Epithelial cell of prostate (primary cell): Measurements from ENCODE around the gene KLK1.
"Not testable (repeated sequence)": the region's sequence is repeated elsewhere in the genome, so short reads cannot be mapped to it uniquely, and the experiment has no call there.

Experiments
- DNase-seq: peaks from one replicate; pipeline ENCODE4 v3.0.0-alpha.2; 2011; ENCODE audit warnings: low read depth, low spot score
- H3K27ac ChIP-seq: fragments of 450-650 bp; 2 replicates; pipeline ENCODE4 v1.5.1; 2017; ENCODE audit warnings: mild to moderate bottlenecking

Gene KLK1

GRCh38 chr19:50794876-50795663 is 28.5 kb downstream of the KLK1 start:
- H3K27ac ChIP-seq: no peak overlapping the region
- no peak for DNase-seq

DNA sequence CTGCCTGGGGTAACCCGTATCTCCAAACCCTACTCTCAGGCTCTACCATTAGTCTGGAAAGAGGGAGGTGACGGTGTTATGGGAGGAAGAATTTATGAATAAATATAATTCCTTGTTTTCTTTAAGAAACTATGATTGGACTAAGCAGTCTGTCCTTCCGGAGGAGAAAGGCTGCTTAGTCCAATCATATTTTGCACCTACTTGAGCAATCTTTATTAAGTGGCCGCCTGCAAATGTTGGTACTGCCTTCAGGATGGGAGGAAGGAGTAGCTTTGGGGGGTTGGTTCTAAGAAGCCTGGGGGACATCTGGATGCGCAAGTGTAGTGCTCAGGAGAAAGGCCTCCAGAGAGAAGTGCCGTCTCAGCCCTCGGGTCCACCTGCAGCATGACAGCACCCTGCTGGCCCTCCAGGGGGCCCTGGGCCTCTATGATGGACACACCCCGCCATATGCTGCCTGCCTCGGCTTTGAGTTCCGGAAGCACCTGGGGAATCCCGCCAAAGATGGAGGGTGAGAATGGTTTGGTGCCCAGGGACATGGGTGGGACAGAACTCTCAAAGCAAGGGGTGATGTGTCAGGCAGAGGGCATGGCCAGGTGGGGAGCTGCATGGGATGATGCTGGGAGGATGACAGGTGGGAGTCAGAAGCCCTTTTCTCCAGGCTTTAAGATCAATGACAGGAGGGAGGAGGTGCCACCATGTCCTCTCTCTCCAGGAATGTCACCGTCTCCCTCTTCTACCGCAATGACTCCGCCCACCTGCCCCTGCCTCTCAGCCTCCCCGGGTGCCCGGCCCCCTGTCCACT is 29.3 kb downstream of the KLK1 start:
- DNase-seq: no peak
- H3K27ac ChIP-seq: no peak overlapping the region

- DNase-seq: no peak
- no peak overlapping the region for H3K27ac ChIP-seq
Measured at GRCh38 chr19:50793558-50794065, 30.0 kb downstream of the KLK1 start.

DNA sequence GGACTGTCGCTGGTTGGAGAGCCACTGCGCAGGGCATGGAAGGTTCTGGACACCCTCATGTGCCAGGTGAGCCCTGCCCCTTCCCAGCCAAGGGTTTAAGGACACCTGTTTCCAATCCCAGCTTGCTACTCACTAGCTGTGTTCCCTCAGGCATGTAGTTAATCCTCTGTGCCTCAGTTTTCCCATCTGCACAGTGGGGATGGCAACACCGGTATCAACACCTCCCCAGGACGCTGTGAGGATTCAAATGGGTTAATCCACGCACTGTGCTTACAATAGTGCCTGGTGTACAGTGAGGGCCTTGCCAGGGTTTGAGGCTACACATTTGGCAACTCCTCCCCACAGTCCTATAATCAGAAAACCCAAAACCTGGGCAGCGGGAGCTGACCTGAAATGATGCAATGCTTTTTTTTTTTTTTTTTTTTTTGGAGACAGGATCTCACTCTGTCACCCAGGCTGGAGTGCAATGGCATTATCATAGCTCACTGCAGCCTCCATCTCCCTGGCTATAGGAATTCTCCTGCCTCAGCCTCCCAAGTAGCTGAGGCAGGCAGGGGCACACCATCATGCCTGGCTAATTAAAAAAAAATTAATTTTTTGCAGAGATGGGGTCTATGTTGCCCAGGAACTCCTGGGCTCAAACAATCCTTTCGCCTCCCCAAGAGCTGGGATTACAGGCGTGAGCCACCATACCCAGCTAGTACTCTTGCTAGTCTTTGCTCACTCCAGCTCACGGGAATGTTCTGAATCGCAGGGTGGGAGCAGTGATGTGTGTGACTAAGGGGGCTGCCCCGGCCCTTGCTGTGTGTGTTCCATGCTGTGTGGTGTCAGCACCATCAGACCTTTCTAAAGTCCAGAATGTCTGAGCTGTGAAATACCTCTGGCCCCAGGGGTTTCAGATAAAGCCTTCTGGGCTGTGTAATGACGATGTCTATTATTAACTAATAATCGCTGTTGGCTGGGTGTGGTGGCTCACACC is 31.0 kb downstream of the KLK1 start:
- DNase-seq: no peak
- no peak overlapping the region for H3K27ac ChIP-seq

DNA sequence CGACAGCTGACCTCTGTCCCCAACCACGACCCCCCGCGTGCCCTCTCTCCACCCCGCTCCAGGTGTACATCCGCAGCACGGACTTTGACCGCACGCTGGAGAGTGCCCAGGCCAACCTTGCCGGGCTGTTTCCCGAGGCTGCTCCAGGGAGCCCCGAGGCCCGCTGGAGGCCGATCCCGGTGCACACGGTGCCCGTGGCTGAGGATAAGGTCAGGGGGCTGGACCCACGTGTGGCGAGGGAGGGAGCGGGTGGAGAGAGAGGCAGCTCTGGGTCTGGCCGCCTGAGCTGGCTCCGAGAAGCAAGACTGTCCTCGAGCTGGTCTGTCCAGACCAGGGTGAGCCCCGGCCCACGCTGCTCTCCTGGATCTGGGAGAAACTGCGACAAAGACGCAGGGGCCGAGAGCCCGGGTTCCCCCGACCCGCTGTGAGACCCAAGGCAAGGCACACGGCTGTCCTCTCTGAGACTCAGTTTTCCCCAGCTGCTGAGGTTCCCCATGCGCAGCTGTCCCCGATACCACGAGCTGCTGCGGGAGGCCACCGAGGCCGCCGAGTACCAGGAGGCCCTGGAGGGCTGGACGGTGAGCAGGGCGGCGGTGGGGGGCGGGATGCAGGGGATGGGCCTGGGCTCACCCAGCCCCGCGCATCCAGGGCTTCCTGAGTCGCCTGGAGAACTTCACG is 31.9 kb downstream of the KLK1 start:
- no peak for DNase-seq
- H3K27ac ChIP-seq: no peak overlapping the region

DNA sequence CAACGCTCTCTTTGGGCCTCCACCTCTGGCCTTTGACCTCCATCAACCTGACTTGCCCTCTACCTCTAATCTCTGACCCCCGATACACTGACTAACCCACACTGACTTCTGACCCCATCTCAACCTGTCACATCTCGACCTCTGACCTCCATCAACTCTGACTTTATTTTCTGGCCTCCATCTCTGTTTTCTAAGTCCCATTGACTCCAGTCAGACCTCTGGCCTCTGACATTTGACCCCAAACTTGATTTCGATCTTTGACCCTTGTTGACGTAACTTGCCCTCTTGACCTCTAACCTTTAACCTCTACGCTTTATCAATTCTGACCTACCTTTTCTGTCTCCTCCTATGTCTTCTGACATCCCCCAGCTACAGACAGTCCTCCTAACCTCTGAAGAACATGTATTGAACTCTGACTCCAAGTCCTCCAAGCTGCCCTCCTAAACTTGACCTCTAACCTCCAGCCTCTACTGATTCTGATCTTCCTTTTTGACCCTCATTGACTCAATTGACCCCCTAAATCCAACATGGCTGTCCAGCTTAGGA is 32.6 kb downstream of the KLK1 start:
- DNase-seq: no peak
- H3K27ac ChIP-seq: no peak overlapping the region

DNA sequence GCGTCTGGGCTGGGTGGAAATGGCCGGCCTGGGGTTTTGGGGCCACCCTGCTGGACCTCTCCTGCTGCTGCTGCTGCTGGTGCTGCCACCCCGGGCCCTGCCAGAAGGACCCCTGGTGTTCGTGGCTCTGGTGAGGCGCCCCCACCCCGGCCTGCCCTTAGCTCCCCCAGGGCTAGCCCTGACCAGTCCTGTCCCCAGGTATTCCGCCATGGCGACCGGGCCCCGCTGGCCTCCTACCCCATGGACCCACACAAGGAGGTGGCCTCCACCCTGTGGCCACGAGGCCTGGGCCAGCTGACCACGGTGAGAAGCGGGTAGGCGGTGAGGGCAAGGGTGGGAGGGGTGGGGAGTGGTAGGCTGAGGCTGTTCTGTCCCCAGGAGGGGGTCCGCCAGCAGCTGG is 33.2 kb downstream of the KLK1 start, which contains the start of gene ACP4:
Gene ACP4 (plus strand): TSS at position 20 of the 400 bp plus-strand sequence. CDS start 0 bp downstream, at position 20.
- DNase-seq: no peak
- H3K27ac ChIP-seq: no peak within 1 kb of the TSS

DNA sequence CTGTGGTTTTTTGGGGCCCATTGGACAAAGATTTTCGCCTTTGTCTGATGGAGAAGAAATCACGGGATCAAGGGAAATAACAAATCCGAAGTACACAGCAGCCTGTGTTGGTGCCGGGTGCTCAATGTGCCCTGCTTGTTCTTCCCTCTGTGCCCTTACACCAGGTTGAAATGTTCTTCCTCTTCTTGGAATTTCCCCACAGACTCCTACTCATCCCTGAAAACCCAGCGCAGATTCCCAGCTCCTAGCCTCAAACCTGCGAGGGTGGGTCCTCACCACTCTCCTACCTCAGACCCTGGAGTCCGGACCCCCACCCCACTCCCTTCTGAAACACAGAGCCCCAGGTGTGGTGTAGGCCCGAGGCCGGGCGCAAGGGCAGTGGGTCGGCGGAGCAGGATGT is 38.3 kb downstream of the KLK1 start:
- H3K27ac ChIP-seq: no peak overlapping the region
- DNase-seq: no peak

DNA sequence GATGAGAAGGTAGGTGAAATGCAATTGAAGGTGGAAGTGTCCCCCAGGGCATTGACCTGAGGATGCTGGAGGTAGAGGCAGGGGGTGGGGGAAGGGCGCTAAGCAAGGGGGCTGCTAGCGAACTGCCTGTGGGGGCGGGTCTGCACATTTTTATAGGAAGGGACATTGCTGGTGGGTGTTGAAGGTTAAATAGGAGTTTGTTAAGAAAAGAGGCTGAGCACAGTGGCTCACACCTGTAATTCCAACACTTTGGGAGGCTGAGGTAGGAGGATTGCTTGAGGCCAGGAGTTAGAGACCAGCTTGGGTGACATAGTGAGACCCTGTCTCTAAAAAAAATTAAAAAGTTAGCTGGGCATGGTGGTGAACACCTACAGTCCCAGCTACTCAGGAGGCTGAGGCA is 38.9 kb downstream of the KLK1 start:
- no peak for DNase-seq
- H3K27ac ChIP-seq: no peak overlapping the region

DNA sequence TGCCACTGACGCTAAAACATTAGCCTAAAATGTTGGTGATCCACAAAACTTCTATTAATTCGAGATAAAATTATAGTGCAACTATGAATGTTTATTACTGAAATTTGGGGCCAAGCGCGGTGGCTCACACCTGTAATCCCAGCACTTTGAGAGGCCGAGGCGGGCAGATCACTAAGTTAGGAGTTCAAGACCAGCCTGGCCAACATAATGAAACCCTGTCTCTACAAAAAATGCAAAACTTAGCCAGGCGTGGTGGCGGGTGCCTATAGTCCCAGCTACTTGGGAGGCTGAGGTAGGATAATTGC is 39.8 kb downstream of the KLK1 start:
- not testable (repeated sequence) for H3K27ac ChIP-seq, DNase-seq

DNA sequence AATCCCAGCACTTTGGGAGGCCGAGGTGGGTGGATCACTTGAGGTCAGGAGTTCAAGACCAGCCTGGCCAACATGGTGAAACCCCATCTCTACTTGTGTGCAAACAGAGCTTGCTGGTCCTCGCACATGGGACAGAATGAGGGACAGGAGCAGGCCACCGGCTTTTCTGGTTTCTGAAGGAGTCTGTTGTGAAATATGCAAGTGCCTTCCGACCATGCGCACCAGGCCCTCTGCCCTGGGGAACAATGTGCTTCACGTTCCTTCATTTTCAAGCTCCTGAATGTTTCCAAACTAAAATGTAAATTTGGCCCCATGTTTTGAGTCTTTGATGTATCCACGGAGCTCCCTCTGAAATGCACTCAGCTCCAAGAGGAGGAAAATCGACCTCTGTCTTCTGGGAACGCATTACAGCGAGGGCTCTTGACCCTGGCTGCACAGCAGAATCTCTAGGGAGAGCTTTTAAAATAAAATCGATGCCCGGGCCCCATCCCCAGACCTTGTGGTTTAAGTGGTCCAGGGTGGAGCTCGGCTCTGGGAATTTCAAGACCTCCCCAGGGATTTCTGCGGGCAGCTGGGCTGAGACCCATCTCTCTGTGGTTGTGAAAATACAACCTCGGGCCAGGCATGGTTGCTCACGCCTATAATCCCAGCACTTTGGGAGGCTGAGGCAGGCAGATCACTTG is 42.7 kb downstream of the KLK1 start:
- H3K27ac ChIP-seq: no peak overlapping the region
- no peak for DNase-seq

DNA sequence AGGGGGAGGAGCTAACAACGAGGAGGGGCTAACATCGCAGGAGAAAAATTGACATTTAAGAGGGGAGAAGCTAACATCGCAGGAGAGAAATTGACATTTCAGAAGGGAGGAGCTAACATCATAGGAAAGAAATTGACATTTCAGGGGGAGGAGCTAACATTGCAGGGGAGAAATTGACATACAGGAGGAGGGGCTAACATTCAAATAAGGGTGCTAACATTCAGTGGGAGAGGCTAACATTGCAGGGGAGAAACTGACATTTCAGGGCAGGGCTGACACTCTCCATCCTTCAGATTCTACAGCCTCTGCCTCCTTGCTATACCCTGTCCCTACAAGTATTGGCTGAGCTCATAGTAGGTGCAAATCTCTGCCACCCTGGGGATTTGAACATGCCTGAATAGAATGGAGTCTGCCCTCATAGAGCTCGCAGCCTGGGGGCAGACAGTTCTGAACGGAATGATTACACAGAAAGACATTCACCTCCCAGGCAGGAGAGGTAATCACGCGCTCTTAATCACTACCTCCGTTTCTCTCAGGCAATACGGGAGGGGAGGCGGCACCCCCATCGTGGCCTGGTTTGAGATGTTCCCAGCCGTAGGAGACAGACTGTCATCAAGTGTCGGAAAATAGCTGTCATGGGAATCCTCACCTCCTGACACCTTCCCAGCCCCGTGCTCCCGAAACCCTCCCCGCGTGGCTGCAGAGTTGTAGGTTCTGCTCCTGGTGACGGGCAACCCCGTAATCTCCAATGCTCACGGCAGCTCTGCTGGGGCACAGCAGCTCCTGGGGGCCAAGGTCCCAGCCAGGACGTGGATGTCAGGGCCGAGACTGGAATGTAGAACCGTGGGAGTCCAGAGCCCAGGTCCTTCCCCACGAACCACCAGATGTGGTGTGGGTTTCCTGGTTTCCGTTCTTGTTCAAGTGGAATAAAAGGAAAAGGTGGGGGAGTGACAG is 43.8 kb downstream of the KLK1 start:
- DNase-seq: no peak
- no peak overlapping the region for H3K27ac ChIP-seq

GRCh38 chr19:50778906-50779430 is 44.6 kb downstream of the KLK1 start:
- no peak for DNase-seq
- H3K27ac ChIP-seq: no peak overlapping the region

DNA sequence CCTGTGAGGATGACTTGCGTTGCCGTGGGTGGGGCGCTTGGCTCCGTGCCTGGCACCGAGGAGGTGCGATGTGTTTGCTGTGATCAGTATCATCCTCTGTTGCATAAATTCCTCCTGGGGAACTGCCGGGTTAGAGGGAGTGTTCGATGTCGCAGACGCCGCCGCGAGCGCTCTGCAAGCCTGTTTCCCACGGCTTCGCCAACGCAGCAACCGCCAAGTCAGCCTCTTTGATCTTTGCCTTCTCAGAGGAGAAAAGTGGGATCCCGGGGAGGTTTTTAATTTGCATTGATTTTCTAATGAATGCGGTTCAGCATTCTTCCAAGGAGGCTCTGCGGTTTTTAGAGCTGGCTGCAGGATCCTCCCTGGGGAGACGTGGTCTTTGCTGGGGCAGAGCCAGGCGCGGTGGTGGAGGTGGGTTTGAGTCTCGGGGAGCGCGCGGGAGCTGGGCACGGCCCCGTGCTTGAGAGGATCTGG is 45.7 kb downstream of the KLK1 start:
- no peak for DNase-seq
- no peak overlapping the region for H3K27ac ChIP-seq

- no peak for DNase-seq
- no peak overlapping the region for H3K27ac ChIP-seq
Measured at GRCh38 chr19:50777261-50777660, 46.3 kb downstream of the KLK1 start.

DNA sequence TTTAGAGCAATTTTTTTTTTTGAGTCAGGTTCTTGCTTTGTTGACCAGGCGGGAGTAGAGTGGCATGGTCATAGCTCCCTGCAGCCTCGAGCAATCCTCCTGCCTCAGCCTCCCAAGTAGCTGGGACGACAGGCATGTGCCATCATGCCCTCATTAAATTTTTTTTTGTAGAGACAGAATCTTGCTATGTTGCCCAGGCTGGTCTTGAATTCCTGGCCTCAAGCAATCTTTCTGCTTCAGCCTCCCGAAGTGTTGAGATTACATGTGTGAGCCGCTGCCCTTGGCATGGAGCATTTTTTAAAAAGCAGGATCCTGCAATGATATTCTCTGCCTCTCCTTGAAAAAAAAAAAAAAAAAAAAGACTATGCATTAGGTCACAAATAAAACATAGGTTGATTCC is 47.5 kb downstream of the KLK1 start:
- DNase-seq: no peak
- no peak overlapping the region for H3K27ac ChIP-seq

DNA sequence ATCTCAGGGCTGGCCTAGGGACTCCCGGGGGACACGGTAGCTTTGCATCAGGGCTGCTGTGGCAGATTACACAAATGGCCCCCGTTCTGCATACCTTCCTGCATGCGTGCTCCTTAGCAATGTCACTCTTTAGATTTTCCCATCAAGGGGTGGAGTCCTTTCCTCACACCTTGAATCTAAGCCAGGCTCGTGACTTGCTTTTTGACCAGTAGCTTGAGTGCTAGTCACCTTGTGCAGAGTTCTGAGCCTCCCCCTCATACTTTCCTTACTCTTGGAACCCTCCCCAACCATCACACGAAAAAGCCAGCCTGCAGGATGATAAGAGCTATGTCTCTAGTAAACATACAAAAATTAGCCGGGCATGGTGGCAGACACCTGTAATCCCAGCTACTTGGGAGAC is 50.1 kb downstream of the KLK1 start:
- not testable (repeated sequence) for H3K27ac ChIP-seq, DNase-seq
